ENCODE data around the gene RAB10.

Gene RAB10

DNA sequence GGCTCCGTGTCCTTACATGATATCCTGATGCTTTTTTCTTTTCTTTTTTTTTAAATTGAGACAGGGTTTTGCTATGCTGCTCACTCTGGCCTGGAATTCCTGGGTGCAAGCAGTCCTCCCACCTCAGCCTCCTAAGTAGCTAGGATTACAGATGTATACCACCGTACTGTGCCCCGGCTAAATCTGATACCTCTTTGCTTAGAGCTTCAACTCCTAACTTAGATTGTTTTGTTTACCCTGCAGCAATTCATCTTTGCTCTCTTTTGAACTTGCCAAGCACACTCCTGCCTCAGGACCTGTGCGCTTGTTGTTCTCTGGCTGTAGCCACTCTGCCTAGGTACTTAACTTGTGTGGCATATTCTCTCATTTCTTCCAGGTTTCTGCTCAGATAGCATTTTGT, 24.5 kb downstream of the RAB10 start:
- TF ChIP-seq FOXP2 (optimal IDR thresholded peaks at IDR 0.05; ENCODE audit: borderline replicate concordance, extremely low read depth, extremely low read length, insufficient read depth) (no peak), SIN3A (IDR thresholded peaks at IDR 0.05; ENCODE audit: borderline replicate concordance, insufficient read depth, low read length) (no peak), POLR2AphosphoS5 (IDR thresholded peaks at IDR 0.05; ENCODE audit: low read depth, low read length) (no peak), TAF1 (IDR thresholded peaks at IDR 0.05; ENCODE audit: borderline replicate concordance, insufficient read depth, low read length) (no peak)
- TF ChIP-seq, protein P1, sequence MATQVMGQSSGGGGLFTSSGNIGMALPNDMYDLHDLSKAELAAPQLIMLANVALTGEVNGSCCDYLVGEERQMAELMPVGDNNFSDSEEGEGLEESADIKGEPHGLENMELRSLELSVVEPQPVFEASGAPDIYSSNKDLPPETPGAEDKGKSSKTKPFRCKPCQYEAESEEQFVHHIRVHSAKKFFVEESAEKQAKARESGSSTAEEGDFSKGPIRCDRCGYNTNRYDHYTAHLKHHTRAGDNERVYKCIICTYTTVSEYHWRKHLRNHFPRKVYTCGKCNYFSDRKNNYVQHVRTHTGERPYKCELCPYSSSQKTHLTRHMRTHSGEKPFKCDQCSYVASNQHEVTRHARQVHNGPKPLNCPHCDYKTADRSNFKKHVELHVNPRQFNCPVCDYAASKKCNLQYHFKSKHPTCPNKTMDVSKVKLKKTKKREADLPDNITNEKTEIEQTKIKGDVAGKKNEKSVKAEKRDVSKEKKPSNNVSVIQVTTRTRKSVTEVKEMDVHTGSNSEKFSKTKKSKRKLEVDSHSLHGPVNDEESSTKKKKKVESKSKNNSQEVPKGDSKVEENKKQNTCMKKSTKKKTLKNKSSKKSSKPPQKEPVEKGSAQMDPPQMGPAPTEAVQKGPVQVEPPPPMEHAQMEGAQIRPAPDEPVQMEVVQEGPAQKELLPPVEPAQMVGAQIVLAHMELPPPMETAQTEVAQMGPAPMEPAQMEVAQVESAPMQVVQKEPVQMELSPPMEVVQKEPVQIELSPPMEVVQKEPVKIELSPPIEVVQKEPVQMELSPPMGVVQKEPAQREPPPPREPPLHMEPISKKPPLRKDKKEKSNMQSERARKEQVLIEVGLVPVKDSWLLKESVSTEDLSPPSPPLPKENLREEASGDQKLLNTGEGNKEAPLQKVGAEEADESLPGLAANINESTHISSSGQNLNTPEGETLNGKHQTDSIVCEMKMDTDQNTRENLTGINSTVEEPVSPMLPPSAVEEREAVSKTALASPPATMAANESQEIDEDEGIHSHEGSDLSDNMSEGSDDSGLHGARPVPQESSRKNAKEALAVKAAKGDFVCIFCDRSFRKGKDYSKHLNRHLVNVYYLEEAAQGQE (IDR thresholded peaks at IDR 0.05; ENCODE audit: insufficient read depth in 1 of 2, low read depth in 2 of 2, low read length in 2 of 2) = no peak

DNA sequence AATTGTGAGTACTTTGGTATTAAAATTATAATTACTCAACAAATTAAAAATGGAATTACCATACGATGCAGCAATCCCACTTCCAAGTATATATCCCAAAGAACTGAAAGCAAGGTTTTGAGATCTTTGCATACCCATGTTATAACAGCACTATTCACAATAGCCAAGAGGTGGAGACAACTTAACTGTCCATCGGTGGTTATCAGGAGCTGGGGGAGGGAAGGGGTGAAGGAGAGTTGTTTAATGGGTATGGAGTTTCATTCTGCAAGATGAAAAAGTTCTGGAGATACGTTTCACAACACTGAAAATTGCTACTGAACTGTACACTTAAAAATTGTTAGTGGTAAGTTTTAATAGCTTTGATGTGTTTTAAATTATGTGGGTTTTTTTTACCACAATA, 25.7 kb downstream of the RAB10 start:
- TF ChIP-seq, protein P1 (IDR thresholded peaks at IDR 0.05; ENCODE audit: insufficient read depth in 1 of 2, low read depth in 2 of 2, low read length in 2 of 2) = no peak
- TF ChIP-seq FOXP2 (optimal IDR thresholded peaks at IDR 0.05; ENCODE audit: borderline replicate concordance, extremely low read depth, extremely low read length, insufficient read depth) = no peak
- TF ChIP-seq SIN3A (IDR thresholded peaks at IDR 0.05; ENCODE audit: borderline replicate concordance, insufficient read depth, low read length) = no peak
- no peak for TF ChIP-seq POLR2AphosphoS5 (IDR thresholded peaks at IDR 0.05; ENCODE audit: low read depth, low read length)
- no peak for TF ChIP-seq TAF1 (IDR thresholded peaks at IDR 0.05; ENCODE audit: borderline replicate concordance, insufficient read depth, low read length)

DNA sequence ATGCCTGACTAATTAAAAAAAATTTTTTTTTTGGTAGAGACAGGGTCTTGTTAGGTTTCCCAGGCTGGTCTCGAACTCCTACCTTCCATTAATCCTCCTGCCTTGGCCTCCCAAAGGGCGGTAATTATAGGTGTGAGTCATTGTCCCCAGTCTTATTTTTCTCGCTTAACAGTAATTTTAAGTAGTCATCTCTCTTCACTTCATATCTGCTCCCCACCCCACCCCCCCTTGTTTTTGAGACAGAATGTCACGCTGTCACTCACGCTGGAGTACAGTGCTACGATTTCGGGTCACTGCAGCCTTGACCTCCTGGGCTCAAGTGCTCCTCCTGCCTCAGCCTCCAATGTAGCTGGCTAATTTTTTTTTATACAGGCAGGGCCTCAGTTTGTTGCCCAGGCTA, 27.7 kb downstream of the RAB10 start:
- TF ChIP-seq TAF1 (IDR thresholded peaks at IDR 0.05; ENCODE audit: borderline replicate concordance, insufficient read depth, low read length) = no peak
- no peak for TF ChIP-seq SIN3A (IDR thresholded peaks at IDR 0.05; ENCODE audit: borderline replicate concordance, insufficient read depth, low read length)
- TF ChIP-seq FOXP2 (optimal IDR thresholded peaks at IDR 0.05; ENCODE audit: borderline replicate concordance, extremely low read depth, extremely low read length, insufficient read depth) = no peak
- TF ChIP-seq POLR2AphosphoS5 (IDR thresholded peaks at IDR 0.05; ENCODE audit: low read depth, low read length) = no peak
- TF ChIP-seq, protein P1 (IDR thresholded peaks at IDR 0.05; ENCODE audit: insufficient read depth in 1 of 2, low read depth in 2 of 2, low read length in 2 of 2) = no peak

DNA sequence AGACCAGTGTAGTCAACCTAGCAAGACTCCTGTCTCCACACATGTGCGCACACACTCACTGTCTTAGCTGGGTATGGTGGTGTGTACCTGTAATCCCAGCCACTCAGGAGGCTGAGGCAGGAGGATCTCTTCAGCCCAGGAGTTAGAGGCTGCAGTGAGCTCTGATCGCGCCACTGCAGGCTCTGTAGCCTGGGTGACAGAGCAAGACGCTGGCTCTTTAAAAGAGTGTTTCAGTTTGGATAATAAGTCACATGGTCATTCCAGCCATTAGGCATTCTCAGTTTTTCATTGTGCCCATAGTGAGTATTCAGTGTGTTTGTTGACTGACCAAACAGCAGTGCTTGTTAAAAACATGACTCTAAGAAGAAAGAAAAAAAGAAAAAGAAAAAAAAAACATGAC, 31.0 kb downstream of the RAB10 start:
- TF ChIP-seq SIN3A (IDR thresholded peaks at IDR 0.05; ENCODE audit: borderline replicate concordance, insufficient read depth, low read length) = no peak
- no peak for TF ChIP-seq FOXP2 (optimal IDR thresholded peaks at IDR 0.05; ENCODE audit: borderline replicate concordance, extremely low read depth, extremely low read length, insufficient read depth)
- no peak for TF ChIP-seq TAF1 (IDR thresholded peaks at IDR 0.05; ENCODE audit: borderline replicate concordance, insufficient read depth, low read length)

DNA sequence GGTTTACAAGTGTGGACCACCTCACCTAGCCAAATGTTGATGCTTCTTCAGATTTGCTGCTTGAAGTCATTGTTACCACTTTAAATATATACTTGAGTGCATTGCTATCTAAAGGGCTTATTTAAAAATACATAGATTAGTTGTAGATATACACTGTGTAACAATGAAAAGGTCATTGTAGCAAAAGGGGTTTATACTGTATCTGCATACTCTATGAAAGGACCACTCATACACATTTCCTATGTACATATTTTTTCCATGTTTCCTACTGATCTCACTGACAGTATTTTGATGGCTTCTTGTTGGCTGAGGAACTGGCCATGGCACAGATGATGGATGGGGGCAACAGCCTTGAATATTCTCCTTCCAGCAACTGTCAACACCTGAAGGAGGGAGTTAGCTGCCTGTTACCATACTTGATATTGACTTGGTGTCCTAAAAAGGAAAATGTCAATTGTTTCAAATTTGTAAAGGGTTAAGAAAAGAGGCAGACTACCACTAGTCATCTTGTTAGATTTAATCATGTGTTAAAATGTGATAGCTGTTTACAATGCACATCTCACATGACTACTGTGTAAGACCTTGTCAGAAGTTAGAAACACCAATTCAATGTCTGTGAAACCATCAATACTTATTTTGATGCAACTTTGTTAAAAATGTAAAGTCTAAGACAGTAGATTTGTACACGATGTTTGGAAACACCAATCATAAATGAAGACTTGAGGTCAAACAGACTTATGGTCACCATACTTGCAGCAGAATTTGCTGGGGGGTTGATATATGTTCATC, 33.5 kb downstream of the RAB10 start:
- TF ChIP-seq POLR2AphosphoS5 (IDR thresholded peaks at IDR 0.05; ENCODE audit: low read depth, low read length) (no peak), FOXP2 (optimal IDR thresholded peaks at IDR 0.05; ENCODE audit: borderline replicate concordance, extremely low read depth, extremely low read length, insufficient read depth) (no peak), SIN3A (IDR thresholded peaks at IDR 0.05; ENCODE audit: borderline replicate concordance, insufficient read depth, low read length) (no peak), TAF1 (IDR thresholded peaks at IDR 0.05; ENCODE audit: borderline replicate concordance, insufficient read depth, low read length) (no peak)
- TF ChIP-seq, protein P1 (IDR thresholded peaks at IDR 0.05; ENCODE audit: insufficient read depth in 1 of 2, low read depth in 2 of 2, low read length in 2 of 2) = no peak

Data from PFSK-1 (cell line).